OCI-LY3 (cell line): ENCODE results near the gene USP53.
A peak's percentile ranks its signal among the peaks of the same experiment; 100 is the strongest.

ENCODE experiments used
- EZH2phosphoT487 ChIP-seq: fragments of 200-600 bp; shearing (Covaris generic); IDR thresholded peaks from 2 replicates; pipeline ENCODE4 v1.6.1; 2018; ENCODE audit warnings: antibody characterized with exemption, mixed run types, low read depth
- TF ChIP-seq, protein P1 (sequence below): fragments of 200-600, 300-600 bp; sonication (generic); IDR thresholded peaks from 2 replicates; pipeline ENCODE4 v1.5.1; 2014; ENCODE audit warnings: antibody characterized with exemption, low read length, low read depth

GRCh38 chr4:119212964-119213606 lies 572 bp downstream of the USP53 start:
- TF ChIP-seq, protein P1, sequence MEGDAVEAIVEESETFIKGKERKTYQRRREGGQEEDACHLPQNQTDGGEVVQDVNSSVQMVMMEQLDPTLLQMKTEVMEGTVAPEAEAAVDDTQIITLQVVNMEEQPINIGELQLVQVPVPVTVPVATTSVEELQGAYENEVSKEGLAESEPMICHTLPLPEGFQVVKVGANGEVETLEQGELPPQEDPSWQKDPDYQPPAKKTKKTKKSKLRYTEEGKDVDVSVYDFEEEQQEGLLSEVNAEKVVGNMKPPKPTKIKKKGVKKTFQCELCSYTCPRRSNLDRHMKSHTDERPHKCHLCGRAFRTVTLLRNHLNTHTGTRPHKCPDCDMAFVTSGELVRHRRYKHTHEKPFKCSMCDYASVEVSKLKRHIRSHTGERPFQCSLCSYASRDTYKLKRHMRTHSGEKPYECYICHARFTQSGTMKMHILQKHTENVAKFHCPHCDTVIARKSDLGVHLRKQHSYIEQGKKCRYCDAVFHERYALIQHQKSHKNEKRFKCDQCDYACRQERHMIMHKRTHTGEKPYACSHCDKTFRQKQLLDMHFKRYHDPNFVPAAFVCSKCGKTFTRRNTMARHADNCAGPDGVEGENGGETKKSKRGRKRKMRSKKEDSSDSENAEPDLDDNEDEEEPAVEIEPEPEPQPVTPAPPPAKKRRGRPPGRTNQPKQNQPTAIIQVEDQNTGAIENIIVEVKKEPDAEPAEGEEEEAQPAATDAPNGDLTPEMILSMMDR = peak; percentile 54
- TF ChIP-seq EZH2phosphoT487 = no peak
